Suprapubic skin (tissue), 4 donors: Measurements from ENCODE around the gene DCST1.

ENCODE experiments used
- EP300 ChIP-seq: sonication (generic); formaldehyde crosslinking; IDR thresholded peaks from one replicate; pipeline ENCODE4 v1.6.1; 2017; ENCODE audit warnings: antibody characterized with exemption
- POLR2AphosphoS5 ChIP-seq, 3 donors: sonication (generic); formaldehyde crosslinking; IDR thresholded peaks; one replicate each; pipeline ENCODE4 v1.6.1; 2017; ENCODE audit warnings: antibody characterized with exemption in 3 of 3
- TF ChIP-seq, protein P1 (sequence below), 2 donors: fragments of 200-600 bp in 1 of 2; fragments of 450-650 bp in 1 of 2; sonication (generic) in 1 of 2; IDR thresholded peaks; one replicate each; pipeline ENCODE4 v1.5.1; 2016 to 2019; ENCODE audit warnings: antibody characterized with exemption in 2 of 2, mild to moderate bottlenecking in 1 of 2, moderate library complexity in 1 of 2

DNA sequence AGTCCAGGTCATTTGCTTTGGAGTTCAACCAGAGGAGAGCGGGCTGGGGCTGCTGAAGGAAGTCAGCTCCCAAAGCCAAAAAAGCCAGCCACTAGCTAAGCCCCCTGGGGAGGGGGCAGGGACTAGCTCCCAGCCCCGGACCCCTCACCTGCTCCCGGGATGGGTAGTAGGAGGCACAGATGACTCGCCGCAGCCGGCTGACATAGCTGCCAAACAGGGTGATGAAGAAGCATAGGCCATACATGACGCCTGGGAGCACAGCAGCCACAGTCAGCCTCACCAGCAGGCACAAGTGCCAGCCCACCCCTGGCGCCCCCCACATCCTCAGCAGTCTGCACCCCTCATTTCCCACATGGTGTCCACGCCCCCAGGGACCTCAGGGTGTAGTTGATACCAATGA lies 7.5 kb upstream of the DCST1 start:
- TF ChIP-seq, protein P1, sequence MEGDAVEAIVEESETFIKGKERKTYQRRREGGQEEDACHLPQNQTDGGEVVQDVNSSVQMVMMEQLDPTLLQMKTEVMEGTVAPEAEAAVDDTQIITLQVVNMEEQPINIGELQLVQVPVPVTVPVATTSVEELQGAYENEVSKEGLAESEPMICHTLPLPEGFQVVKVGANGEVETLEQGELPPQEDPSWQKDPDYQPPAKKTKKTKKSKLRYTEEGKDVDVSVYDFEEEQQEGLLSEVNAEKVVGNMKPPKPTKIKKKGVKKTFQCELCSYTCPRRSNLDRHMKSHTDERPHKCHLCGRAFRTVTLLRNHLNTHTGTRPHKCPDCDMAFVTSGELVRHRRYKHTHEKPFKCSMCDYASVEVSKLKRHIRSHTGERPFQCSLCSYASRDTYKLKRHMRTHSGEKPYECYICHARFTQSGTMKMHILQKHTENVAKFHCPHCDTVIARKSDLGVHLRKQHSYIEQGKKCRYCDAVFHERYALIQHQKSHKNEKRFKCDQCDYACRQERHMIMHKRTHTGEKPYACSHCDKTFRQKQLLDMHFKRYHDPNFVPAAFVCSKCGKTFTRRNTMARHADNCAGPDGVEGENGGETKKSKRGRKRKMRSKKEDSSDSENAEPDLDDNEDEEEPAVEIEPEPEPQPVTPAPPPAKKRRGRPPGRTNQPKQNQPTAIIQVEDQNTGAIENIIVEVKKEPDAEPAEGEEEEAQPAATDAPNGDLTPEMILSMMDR (IDR thresholded peaks at IDR 0.05): no peak
- TF ChIP-seq EP300: no peak
- TF ChIP-seq POLR2AphosphoS5 (IDR thresholded peaks at IDR 0.05): no peak
